Measurements from ENCODE around the gene NR1D1.

DNA sequence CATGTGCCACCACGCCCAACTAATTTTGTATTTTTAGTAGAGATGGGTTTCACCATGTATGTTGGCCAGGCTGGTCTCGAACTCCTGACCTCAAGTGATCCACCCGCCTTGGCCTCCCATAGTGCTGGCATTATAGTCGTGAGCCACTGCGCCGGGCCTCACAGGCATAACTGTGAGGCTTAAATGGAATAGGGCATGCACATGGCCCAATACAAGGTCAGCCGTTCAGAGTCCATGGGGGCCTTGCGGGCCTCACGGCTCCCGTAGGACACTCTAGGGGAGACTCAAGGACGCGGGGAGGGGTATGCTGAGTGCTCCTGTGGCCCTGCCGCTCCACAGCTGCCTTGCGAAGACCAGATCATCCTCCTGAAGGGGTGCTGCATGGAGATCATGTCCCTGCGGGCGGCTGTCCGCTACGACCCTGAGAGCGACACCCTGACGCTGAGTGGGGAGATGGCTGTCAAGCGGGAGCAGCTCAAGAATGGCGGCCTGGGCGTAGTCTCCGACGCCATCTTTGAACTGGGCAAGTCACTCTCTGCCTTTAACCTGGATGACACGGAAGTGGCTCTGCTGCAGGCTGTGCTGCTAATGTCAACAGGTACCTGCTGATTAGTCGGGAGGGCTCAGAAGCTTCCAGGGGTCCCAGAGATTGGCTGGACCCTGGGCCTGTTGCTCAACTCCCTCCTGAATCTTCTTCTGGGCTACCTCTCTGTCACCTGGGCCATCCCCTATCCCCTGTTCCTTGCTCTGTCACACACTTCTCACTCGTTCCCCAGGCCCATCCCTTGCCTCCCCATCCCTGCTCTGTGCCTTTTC is 12.3 kb downstream of the NR1D1 start:
- TF ChIP-seq, protein P1, sequence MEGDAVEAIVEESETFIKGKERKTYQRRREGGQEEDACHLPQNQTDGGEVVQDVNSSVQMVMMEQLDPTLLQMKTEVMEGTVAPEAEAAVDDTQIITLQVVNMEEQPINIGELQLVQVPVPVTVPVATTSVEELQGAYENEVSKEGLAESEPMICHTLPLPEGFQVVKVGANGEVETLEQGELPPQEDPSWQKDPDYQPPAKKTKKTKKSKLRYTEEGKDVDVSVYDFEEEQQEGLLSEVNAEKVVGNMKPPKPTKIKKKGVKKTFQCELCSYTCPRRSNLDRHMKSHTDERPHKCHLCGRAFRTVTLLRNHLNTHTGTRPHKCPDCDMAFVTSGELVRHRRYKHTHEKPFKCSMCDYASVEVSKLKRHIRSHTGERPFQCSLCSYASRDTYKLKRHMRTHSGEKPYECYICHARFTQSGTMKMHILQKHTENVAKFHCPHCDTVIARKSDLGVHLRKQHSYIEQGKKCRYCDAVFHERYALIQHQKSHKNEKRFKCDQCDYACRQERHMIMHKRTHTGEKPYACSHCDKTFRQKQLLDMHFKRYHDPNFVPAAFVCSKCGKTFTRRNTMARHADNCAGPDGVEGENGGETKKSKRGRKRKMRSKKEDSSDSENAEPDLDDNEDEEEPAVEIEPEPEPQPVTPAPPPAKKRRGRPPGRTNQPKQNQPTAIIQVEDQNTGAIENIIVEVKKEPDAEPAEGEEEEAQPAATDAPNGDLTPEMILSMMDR (IDR thresholded peaks at IDR 0.05 in 8 of 11, conservative IDR thresholded peaks at IDR 0.05 in 3 of 11) = no peak
- TF ChIP-seq POLR2A (IDR thresholded peaks at IDR 0.05) (no peak), POLR2AphosphoS5 (IDR thresholded peaks at IDR 0.05) (no peak)
